K562 (cell line): Measurements from ENCODE around the gene AOC3. TPM values are rescaled to one million over a fixed set of nuclear protein-coding genes. Genes with fewer than 3 reads are reported as not detected.
A peak's percentile ranks its signal among the peaks of the same experiment; 100 is the strongest.

Experiments
- ATF7 ChIP-seq: fragments of 450-650 bp; IDR thresholded peaks from 2 replicates; pipeline ENCODE4 v1.7.1; 2014; ENCODE audit warnings: mild to moderate bottlenecking, moderate library complexity
- BDP1 ChIP-seq: IDR thresholded peaks from 3 replicates; pipeline ENCODE4 v1.6.1; 2011; ENCODE audit not compliant: insufficient read length, insufficient read depth
- BRCA1 ChIP-seq, 2 experiments: fragments of 450-650 bp in 1 of 2; sonication (generic) in 1 of 2; formaldehyde crosslinking in 1 of 2; IDR thresholded peaks; 2 replicates each; pipeline versions ENCODE4 v1.5.0 to v1.6.1; 2017 to 2020; ENCODE audit warnings: mild to moderate bottlenecking in 1 of 2, missing genetic modification reagents in 1 of 2
- CBX2 ChIP-seq: fragments of 200-600 bp; sonication (generic); IDR thresholded peaks from one replicate; pipeline ENCODE4 v1.6.1; 2012; ENCODE audit warnings: mild to moderate bottlenecking, low read length, inconsistent platforms; ENCODE audit not compliant: insufficient read depth, poor library complexity, severe bottlenecking
- HBP1 ChIP-seq: fragments of 450-650 bp; formaldehyde crosslinking; IDR thresholded peaks from 2 replicates; pipeline ENCODE4 v1.4.0; 2022; ENCODE audit warnings: missing genetic modification characterization
- HES1 ChIP-seq: fragments of 450-650 bp; IDR thresholded peaks from 2 replicates; pipeline ENCODE4 v1.6.1; 2016; ENCODE audit warnings: low read depth, mild to moderate bottlenecking, moderate library complexity
- KDM1A ChIP-seq, 2 experiments: fragments of 450-650 bp; IDR thresholded peaks; 2 replicates each; pipeline ENCODE4 v1.6.1; 2016; ENCODE audit warnings: mild to moderate bottlenecking in 2 of 2
- MXD1 ChIP-seq: fragments of 250-450 bp; sonication (Bioruptor Pico); IDR thresholded peaks from 2 replicates; pipeline ENCODE4 v1.8.0; 2021; ENCODE audit warnings: borderline replicate concordance, mild to moderate bottlenecking, moderate library complexity; ENCODE audit not compliant: poor library complexity, severe bottlenecking
- NFATC3 ChIP-seq: fragments of 450-650 bp; IDR thresholded peaks from 2 replicates; pipeline ENCODE4 v1.6.1; 2017; ENCODE audit warnings: mild to moderate bottlenecking
- SIRT6 ChIP-seq: IDR thresholded peaks from one replicate; pipeline ENCODE4 v1.6.1; 2012; ENCODE audit warnings: low read depth, mild to moderate bottlenecking, control low read depth, inconsistent platforms, low read length, moderate library complexity
- SMAD3 ChIP-seq: fragments of 450-650 bp; formaldehyde crosslinking; conservative IDR thresholded peaks from 2 replicates; pipeline ENCODE4 v1.4.0; 2020; ENCODE audit warnings: mild to moderate bottlenecking
- SMAD4 ChIP-seq: fragments of 250-450 bp; sonication (Bioruptor Pico); conservative IDR thresholded peaks from 2 replicates; pipeline ENCODE4 v1.8.0; 2021; ENCODE audit warnings: inconsistent platforms, mild to moderate bottlenecking, moderate library complexity
- TEAD1 ChIP-seq, 2 experiments: fragments of 450-650 bp in 1 of 2; sonication (generic) in 1 of 2; formaldehyde crosslinking; IDR thresholded peaks; 2 replicates each; pipeline versions ENCODE4 v1.4.0 to v1.8.0; 2020 to 2022; ENCODE audit warnings: mild to moderate bottlenecking in 2 of 2, missing genetic modification reagents in 1 of 2
- TFAM ChIP-seq: fragments of 250-450 bp; sonication (Bioruptor Pico); conservative IDR thresholded peaks from 2 replicates; pipeline ENCODE4 v1.5.0; 2021; ENCODE audit warnings: mild to moderate bottlenecking, moderate library complexity
- TRIM25 ChIP-seq: fragments of 450-650 bp; IDR thresholded peaks from 2 replicates; pipeline ENCODE4 v1.7.0; 2016; ENCODE audit warnings: borderline replicate concordance
- XRCC4 ChIP-seq: IDR thresholded peaks from one replicate; pipeline ENCODE4 v1.6.1; 2011; ENCODE audit not compliant: insufficient read depth, insufficient read length; ENCODE audit errors: extremely low read depth
- ZNF324 ChIP-seq: fragments of 250-450 bp; sonication (Bioruptor Pico); IDR thresholded peaks from 2 replicates; pipeline ENCODE4 v1.4.0; 2020; ENCODE audit warnings: mild to moderate bottlenecking
- ZNF586 ChIP-seq: fragments of 450-650 bp; formaldehyde crosslinking; conservative IDR thresholded peaks from 2 replicates; pipeline ENCODE4 v1.4.0; 2020; ENCODE audit warnings: mild to moderate bottlenecking, moderate library complexity
- polyA plus RNA-seq, 8 experiments: library from polyadenylated mRNA; depleted of rRNA in 4 of 8; stranded (reverse) in 5 of 8; unstranded in 3 of 8; fragments of >200 nt; fragmentation: Nextera tagmentation in 2 of 8; fragmentation: Illumina TruSeq in 1 of 8; extraction: Ambion mirVana in 2 of 8; extraction: Trizol in 1 of 8; gene quantifications; 2 replicates each; pipeline versions ENCODE4 v1.2.1 to v1.2.3, GENCODE V29; 2011 to 2014; ENCODE audit warnings: inconsistent platforms in 1 of 8, missing spikeins in 1 of 8
- total RNA-seq, 7 experiments: library from RNA; depleted of rRNA in 6 of 7; stranded (reverse); fragments of >200 nt in 6 of 7; fragmentation: Illumina TruSeq in 2 of 7; extraction: Trizol in 2 of 7; gene quantifications; 2 replicates each; pipeline versions ENCODE4 v1.2.1 to v1.2.3, GENCODE V29; 2011 to 2021; ENCODE audit warnings: low replicate concordance in 1 of 7
- TF ChIP-seq, protein P1 (sequence below): sonication (generic); formaldehyde crosslinking; IDR thresholded peaks from 2 replicates; pipeline ENCODE4 v1.8.0; 2022; ENCODE audit warnings: missing genetic modification reagents, mild to moderate bottlenecking, borderline replicate concordance

Gene AOC3
- total and polyA plus RNA-seq, 9 of the 15 experiments (the other 6 are each of a cell fraction or from before 2014, with no cell fraction given), result 0.09 to 0.42 (median 0.22) TPM; not detected in 3

DNA sequence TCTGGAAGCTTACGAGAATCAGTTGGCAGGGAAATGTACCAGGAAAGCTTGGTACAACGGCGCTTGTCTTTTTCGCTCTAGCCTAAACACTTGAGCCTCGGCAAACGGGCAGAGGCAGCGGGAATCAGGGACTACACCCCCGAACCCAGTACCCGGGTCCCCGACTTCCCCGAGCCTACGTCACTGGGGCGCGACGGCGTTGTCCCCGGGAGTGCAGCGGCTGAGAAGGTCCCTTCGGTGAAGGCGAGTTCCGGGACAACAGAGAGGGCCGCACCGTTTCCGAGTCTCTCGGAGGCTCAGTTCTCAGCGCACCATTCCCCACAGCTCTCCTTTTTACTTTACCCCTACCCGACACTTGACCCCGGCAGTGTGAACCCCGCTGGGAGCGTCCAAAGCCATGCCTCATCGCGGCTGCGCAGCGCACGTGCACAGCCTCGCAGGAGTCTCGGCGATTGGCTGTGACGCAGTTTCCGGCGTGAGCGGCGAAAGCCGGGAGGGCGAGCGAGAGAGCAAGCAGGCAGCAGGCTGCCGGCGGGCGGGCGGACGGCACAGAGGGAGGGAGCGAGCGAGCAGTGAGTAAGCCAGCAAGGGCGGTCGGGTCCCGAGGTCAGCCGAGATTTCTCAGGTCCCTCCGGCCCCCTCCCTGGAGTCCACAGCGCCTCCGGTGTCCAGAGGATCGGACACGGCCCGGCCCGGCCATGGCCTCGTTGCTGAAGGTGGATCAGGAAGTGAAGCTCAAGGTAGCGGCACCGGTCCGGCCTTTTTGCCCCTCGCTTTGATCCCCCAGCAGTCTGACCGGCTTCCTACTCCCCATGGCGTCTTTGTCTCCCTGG is 17.8 kb upstream of the AOC3 start, which contains the start of gene PSME3 (continued):
- TF ChIP-seq KDM1A (IDR thresholded peaks at IDR 0.05) (peak; percentile 49 to 56; a peak in 2 of 4 replicates), HES1 (0 out of 2 replicates have a peak, but pooled peaks have one; percentile 44), NFATC3 (no peak), ZNF586 (no peak), CBX2 (no peak), SMAD3 (CRISPR knock-in tag) (no peak; the same call in 1 of the 2 replicates), ATF7 (peak; percentile 87), TFAM (no peak), MXD1 (CRISPR knock-in tag) (peak; percentile 99), TEAD1 (CRISPR knock-in tag; IDR thresholded peaks at IDR 0.05) (peak in 1 of 2 experiments; percentile 50; a peak in 1 of 4 replicates), SMAD4 (0 out of 2 replicates have a peak, but pooled peaks have one; percentile 37), ZNF324 (CRISPR knock-in tag) (no peak), XRCC4 (no peak), BRCA1 (IDR thresholded peaks at IDR 0.05) (no peak), BRCA1 (CRISPR knock-in tag; IDR thresholded peaks at IDR 0.05) (no peak), TRIM25 (no peak), SIRT6 (no peak), HBP1 (no peak), BDP1 (no peak)
- TF ChIP-seq, protein P1, sequence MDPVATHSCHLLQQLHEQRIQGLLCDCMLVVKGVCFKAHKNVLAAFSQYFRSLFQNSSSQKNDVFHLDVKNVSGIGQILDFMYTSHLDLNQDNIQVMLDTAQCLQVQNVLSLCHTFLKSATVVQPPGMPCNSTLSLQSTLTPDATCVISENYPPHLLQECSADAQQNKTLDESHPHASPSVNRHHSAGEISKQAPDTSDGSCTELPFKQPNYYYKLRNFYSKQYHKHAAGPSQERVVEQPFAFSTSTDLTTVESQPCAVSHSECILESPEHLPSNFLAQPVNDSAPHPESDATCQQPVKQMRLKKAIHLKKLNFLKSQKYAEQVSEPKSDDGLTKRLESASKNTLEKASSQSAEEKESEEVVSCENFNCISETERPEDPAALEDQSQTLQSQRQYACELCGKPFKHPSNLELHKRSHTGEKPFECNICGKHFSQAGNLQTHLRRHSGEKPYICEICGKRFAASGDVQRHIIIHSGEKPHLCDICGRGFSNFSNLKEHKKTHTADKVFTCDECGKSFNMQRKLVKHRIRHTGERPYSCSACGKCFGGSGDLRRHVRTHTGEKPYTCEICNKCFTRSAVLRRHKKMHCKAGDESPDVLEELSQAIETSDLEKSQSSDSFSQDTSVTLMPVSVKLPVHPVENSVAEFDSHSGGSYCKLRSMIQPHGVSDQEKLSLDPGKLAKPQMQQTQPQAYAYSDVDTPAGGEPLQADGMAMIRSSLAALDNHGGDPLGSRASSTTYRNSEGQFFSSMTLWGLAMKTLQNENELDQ (CRISPR knock-in tag), result no peak
